Ramos (cell line): ENCODE measurements around the gene ZNF793.

ENCODE experiments used
- in situ Hi-C: fragments of 300-500 bp; cut with MboI; formaldehyde crosslinking; loops from one replicate; pipeline ENCODE4 v1.14.3; 2022; ENCODE audit warnings: low sequenced_read_pairs; ENCODE audit not compliant: unreplicated experiment

The ZNF793 gene

GRCh38 chr19:37506387-37507166 lies at the start of gene ZNF793:
Gene ZNF793 (plus strand): TSS chr19:37506939. CDS start chr19:37523440, 16,501 bp downstream.
- in situ Hi-C loops = no loop called here

- in situ Hi-C loops = no loop called here
Measured at GRCh38 chr19:37466277-37466797, 40.4 kb upstream of the ZNF793 start.

GRCh38 chr19:37466798-37467607 lies 39.7 kb upstream of the ZNF793 start, which contains the start of gene ZNF569:
Gene ZNF569 (minus strand): TSS chr19:37467444. CDS start chr19:37444921, 22,523 bp downstream.
- in situ Hi-C loops = no loop called here

- in situ Hi-C loops = no loop called here
Measured at GRCh38 chr19:37467608-37468090, 39.1 kb upstream of the ZNF793 start.

DNA sequence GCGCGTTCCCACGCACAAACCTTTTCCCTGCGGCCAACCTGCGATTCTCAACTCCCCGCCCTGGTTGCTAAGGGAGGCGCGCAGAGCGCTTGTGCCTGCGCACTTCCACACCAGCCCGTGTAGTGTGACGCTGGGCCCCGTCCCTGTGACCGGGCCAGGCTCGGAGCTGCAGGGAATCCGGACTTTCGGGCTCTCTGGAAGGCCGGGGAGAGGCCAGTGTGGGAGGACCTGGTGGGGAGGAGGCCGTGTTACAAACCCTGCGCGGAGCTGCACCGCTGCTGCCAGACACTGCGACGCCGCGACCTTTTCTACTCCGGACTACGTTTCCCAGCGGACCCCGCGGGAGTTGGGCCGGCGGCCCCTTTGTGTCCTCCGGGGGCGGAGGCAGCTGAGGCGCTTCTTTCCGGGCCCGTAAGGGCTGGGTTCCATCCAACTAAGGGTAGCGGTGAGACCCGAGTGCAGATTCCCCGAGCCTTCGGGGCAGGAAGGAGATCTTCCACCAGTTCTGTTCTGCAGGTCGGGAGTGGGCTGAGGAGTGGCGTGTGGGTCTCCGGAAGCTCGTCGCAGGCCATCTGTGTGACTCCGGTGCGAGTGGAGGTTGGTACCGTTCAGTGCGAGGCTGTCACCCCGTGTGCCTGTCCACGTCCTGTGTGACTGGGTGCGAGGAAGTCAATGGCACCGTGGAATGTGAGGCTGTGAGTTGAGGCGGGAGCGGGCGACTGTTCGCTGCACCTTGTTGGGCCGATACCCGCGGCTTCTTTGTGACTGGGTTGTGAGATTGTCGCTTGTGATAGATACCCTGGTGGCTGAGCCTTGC lies 37.6 kb upstream of the ZNF793 start, which contains the start of gene ZNF570:
ZNF570 (plus strand) TSS at position 396 of the 817 bp plus-strand sequence. CDS start 999 bp downstream, outside the sequence.
- in situ Hi-C loops = no loop called here

DNA sequence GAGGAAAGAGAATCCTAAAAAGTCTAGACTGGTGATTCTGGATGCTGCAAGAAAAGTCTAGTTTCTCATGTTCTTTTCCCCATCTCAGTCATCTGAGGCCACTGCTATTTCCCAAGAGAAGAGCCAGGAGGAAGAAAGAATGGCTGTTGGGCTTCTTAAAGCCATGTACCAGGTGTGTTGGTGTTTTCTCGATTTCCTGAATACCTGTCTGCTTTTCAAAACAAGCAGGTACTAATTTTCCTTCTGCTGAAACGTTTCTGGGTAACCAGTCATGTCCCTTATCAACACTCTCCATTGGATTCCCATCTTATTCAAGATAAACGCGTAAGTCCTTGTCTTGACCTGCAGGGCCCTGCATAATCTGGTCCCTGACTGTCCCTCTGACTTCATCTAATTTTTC lies 36.5 kb upstream of the ZNF793 start:
- in situ Hi-C loops = no loop called here

DNA sequence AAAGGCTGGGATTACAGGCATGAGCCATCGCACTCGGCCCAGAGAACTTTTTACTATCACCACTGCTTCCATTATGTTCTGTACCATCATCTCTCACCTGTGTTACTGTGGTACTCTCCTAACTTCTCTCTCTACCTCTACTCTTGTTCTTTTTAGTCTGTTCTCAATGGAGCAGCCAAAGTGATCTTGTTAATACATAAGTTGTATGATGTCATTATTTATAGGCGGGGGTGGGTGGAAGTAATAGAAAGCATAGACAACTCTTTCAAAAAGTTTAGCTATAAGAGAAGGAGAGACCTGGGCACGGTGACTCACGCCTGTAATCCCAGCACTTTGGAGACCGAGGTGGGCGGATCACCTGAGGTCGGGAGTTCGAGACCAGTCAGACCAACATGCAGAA lies 34.6 kb upstream of the ZNF793 start:
- in situ Hi-C loops = no loop called here

DNA sequence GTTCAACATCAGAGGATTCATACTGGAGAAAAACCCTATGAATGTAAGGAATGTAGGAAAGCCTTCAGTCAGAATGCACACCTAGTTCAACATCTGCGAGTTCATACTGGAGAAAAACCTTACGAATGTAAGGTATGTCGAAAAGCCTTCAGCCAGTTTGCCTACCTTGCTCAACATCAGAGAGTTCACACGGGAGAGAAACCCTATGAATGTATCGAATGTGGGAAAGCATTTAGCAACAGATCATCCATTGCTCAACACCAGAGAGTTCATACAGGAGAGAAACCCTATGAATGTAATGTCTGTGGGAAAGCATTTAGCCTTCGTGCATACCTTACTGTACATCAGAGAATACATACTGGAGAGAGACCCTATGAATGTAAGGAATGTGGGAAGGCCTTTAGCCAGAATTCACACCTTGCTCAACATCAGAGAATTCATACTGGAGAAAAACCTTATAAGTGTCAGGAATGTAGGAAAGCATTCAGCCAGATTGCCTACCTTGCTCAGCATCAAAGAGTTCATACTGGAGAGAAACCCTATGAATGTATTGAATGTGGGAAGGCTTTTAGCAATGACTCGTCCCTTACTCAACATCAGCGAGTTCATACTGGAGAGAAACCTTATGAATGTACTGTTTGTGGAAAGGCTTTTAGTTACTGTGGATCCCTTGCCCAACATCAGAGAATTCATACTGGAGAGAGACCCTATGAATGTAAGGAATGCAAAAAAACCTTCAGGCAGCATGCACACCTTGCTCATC lies 22.2 kb upstream of the ZNF793 start:
- in situ Hi-C loops = no loop called here

GRCh38 chr19:37492213-37492612 lies 14.5 kb upstream of the ZNF793 start:
- in situ Hi-C loops = no loop called here

GRCh38 chr19:37505958-37506386 lies 767 bp upstream of the ZNF793 start:
- in situ Hi-C loops = no loop called here

DNA sequence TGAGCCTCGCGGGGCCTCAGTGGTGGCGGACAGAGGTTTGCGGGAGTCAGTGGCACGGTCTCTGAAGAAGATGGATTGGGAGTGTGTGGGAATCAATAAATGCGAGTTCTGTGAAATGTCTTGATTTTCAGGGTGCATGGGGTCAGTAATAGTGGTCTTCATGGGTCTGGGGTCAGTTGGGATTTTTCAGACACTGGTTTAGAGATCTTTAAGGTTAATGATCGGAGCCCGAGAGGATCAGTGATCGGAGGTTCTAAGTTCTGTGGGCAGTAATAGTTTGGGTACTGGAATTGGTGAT lies 377 bp downstream of the ZNF793 start:
- in situ Hi-C loops = no loop called here

DNA sequence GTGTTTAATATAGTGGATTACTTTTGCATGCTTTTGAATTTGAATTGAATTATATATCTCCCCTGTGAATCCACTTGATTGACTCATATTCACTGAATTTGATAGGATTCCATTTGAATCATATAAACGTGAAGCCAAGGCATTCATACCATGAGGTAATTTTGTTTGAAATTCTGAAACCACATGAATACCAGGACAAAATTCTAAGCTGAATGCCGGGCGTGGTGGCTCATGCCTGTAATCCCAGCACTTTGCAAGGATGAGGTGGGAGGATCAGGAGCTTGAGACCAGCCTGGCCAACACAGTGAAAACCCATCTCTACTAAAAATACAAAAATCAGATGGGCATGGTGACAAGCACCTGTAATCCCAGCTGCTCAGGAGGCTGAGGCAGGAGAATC lies 4.4 kb downstream of the ZNF793 start:
- in situ Hi-C loops = no loop called here

DNA sequence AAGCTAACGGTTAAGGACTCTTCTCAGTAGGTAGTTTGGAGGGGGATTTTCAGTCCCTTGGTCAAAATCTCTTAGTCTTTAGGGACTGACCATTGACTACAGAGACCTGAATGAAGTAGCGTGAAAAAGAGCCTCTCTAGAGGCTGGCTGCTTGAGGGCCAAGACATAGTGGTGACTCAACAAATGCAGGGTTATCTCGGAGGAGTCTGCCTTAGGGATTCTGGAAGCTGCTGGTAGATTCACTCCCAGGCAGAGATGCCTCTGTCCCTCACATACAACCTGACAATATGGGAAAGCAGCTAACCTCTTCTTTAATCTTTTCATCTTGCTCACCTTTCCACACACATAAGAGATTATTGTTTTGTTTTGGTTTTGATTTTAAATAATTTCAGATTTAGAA lies 5.1 kb downstream of the ZNF793 start:
- in situ Hi-C loops = no loop called here

- in situ Hi-C loops = no loop called here
Measured at GRCh38 chr19:37513397-37513796, 6.7 kb downstream of the ZNF793 start.

DNA sequence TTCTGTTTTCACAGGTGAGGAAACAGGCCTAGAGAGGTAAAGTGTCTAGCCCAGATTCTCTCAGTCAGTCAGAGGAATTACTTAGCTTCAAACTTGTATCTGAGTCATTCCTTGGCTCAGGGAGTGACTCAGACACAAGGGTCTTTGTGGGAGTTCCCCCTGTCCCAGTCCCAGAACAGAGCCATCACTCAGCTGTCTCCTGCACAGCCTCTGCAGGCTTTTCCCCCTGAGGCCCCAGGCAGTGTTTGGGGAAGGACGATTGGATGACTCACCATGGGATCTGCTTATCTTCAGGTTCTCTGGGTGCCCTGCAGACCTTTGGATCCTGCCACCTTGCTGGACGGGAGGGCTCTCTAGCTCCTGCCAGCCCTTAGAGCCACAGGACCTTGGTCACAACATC lies 13.2 kb downstream of the ZNF793 start:
- in situ Hi-C loops = no loop called here

DNA sequence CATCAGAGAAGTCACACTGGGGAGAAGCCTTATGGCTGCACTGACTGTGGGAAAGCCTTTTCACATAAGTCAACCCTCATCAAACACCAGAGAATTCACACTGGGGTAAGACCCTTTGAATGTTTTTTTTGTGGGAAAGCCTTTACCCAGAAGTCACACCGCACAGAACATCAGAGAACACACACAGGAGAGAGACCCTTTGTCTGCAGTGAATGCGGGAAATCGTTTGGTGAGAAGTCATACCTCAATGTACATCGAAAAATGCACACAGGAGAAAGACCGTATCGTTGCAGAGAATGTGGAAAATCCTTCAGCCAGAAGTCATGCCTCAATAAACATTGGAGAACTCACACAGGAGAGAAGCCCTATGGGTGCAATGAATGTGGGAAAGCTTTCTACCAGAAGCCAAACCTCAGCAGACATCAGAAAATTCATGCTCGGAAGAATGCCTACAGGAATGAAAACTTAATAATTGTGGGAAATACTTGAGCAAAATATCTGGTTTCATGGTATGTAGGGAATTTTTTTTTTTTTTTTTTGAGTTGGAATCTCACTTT lies 30.7 kb downstream of the ZNF793 start:
- in situ Hi-C loops = no loop called here

- in situ Hi-C loops = no loop called here
Measured at GRCh38 chr19:37551129-37551993, 44.6 kb downstream of the ZNF793 start.

- in situ Hi-C loops = no loop called here
Measured at GRCh38 chr19:37563518-37563917, 56.8 kb downstream of the ZNF793 start.
